H9 (cell line): ENCODE measurements around the gene ZNF281. TPM values are rescaled to one million over a fixed set of nuclear protein-coding genes. Genes with fewer than 3 reads are reported as not detected.

Source experiments
- DNase-seq: peaks from one replicate; pipeline ENCODE4 v3.0.0-alpha.2; 2017
- H2AFZ ChIP-seq: one replicate; pipeline ENCODE4 v1.6.1; 2013; ENCODE audit warnings: mild to moderate bottlenecking, low read length, control low read depth, moderate library complexity
- H2AK5ac ChIP-seq: 2 replicates; pipeline ENCODE4 v1.6.1; 2013; ENCODE audit warnings: low read length, control low read depth, mixed read lengths; ENCODE audit not compliant: insufficient read length
- H2BK120ac ChIP-seq: one replicate; pipeline ENCODE4 v1.6.1; 2013; ENCODE audit warnings: low read depth, mild to moderate bottlenecking, low read length, control low read depth, inconsistent platforms; ENCODE audit not compliant: poor library complexity, severe bottlenecking
- H2BK12ac ChIP-seq: 2 replicates; pipeline ENCODE4 v1.6.1; 2013; ENCODE audit warnings: low read length, control low read depth, mixed read lengths, low read depth; ENCODE audit not compliant: insufficient read length
- H2BK15ac ChIP-seq: 2 replicates; pipeline ENCODE4 v1.6.1; 2013; ENCODE audit warnings: low read depth, low read length, control low read depth
- H2BK20ac ChIP-seq: one replicate; pipeline ENCODE4 v1.6.1; 2013; ENCODE audit warnings: low read depth, mild to moderate bottlenecking, low read length, control low read depth, inconsistent platforms; ENCODE audit not compliant: poor library complexity, severe bottlenecking
- H2BK5ac ChIP-seq: 2 replicates; pipeline ENCODE4 v1.6.1; 2013; ENCODE audit warnings: low read length, control low read depth, mixed read lengths; ENCODE audit not compliant: insufficient read length
- H3K14ac ChIP-seq: 2 replicates; pipeline ENCODE4 v1.6.1; 2013; ENCODE audit warnings: low read length, control low read depth; ENCODE audit not compliant: insufficient read depth
- H3K18ac ChIP-seq: 2 replicates; pipeline ENCODE4 v1.6.1; 2013; ENCODE audit warnings: low read depth, mild to moderate bottlenecking, mixed read lengths, low read length, control low read depth; ENCODE audit not compliant: insufficient read length
- H3K23ac ChIP-seq: 2 replicates; pipeline ENCODE4 v1.6.1; 2013; ENCODE audit warnings: low read length, control low read depth, mixed read lengths, low read depth; ENCODE audit not compliant: insufficient read length
- H3K23me2 ChIP-seq: 2 replicates; pipeline ENCODE4 v1.6.1; 2013; ENCODE audit warnings: low read depth, mild to moderate bottlenecking, mixed read lengths, low read length, control low read depth; ENCODE audit not compliant: insufficient read length, poor library complexity, severe bottlenecking
- H3K27ac ChIP-seq: 2 replicates; pipeline ENCODE4 v1.5.1; 2013; ENCODE audit warnings: low read length, control low read depth, mixed read lengths, low read depth; ENCODE audit not compliant: insufficient read length
- H3K27me3 ChIP-seq: 2 replicates; pipeline ENCODE4 v1.6.1; 2013; ENCODE audit warnings: low read length, control low read depth, inconsistent platforms; ENCODE audit not compliant: insufficient read depth
- H3K4ac ChIP-seq: 2 replicates; pipeline ENCODE4 v1.6.1; 2013; ENCODE audit warnings: low read depth, mild to moderate bottlenecking, control low read depth, inconsistent platforms, low read length, moderate library complexity
- H3K4me1 ChIP-seq: 2 replicates; pipeline ENCODE4 v1.6.1; 2013; ENCODE audit warnings: low read length, control low read depth, inconsistent platforms; ENCODE audit not compliant: insufficient read depth
- H3K4me2 ChIP-seq: 2 replicates; pipeline ENCODE4 v1.6.1; 2013; ENCODE audit warnings: low read length, control low read depth, mixed read lengths; ENCODE audit not compliant: insufficient read length, insufficient read depth
- H3K56ac ChIP-seq: 2 replicates; pipeline ENCODE4 v1.6.1; 2013; ENCODE audit warnings: low read depth, mild to moderate bottlenecking, mixed read lengths, low read length, control low read depth; ENCODE audit not compliant: insufficient read length
- H3K79me1 ChIP-seq: 2 replicates; pipeline ENCODE4 v1.6.1; 2013; ENCODE audit warnings: low read depth, mild to moderate bottlenecking, moderate library complexity, low read length, control low read depth, inconsistent platforms; ENCODE audit not compliant: insufficient read depth, poor library complexity, severe bottlenecking
- H3K79me2 ChIP-seq: 2 replicates; pipeline ENCODE4 v1.6.1; 2013; ENCODE audit warnings: low read length, control low read depth, inconsistent platforms; ENCODE audit not compliant: insufficient read depth
- H3K9ac ChIP-seq: 2 replicates; pipeline ENCODE4 v1.6.1; 2013; ENCODE audit warnings: low read length, control low read depth, mixed read lengths; ENCODE audit not compliant: insufficient read length; ENCODE audit errors: extremely low read depth
- H3K9me3 ChIP-seq: one replicate; pipeline ENCODE4 v1.6.1; 2013; ENCODE audit warnings: low read depth, low read length, inconsistent platforms; ENCODE audit not compliant: control insufficient read depth
- H3T11ph ChIP-seq: one replicate; pipeline ENCODE4 v1.6.1; 2013; ENCODE audit warnings: mild to moderate bottlenecking, low read length, control low read depth, inconsistent platforms
- H4K20me1 ChIP-seq: one replicate; pipeline ENCODE4 v1.6.1; 2013; ENCODE audit not compliant: control insufficient read depth, insufficient read length, insufficient read depth
- H4K5ac ChIP-seq: 2 replicates; pipeline ENCODE4 v1.6.1; 2013; ENCODE audit warnings: low read depth, mild to moderate bottlenecking, mixed read lengths, low read length, control low read depth; ENCODE audit not compliant: insufficient read length
- H4K8ac ChIP-seq: replicated peaks from 2 replicates; pipeline ENCODE4 v1.6.1; 2013; ENCODE audit warnings: low read length, control low read depth, mixed read lengths, low read depth; ENCODE audit not compliant: insufficient read length
- H4K91ac ChIP-seq: 2 replicates; pipeline ENCODE4 v1.6.1; 2013; ENCODE audit warnings: low read depth, mild to moderate bottlenecking, moderate library complexity, mixed read lengths, low read length, control low read depth; ENCODE audit not compliant: insufficient read length
- H3K27ac Mint-ChIP-seq, 3 experiments: 2 replicates in 2 of 3; 3 replicates in 1 of 3; pipeline ENCODE4 v1.8.0; 2020 to 2021; ENCODE audit warnings: mixed read lengths in 3 of 3, mild to moderate bottlenecking in 1 of 3, moderate library complexity in 1 of 3
- H3K27me3 Mint-ChIP-seq: 2 replicates; pipeline ENCODE4 v1.8.0; 2021; ENCODE audit warnings: low read depth, mild to moderate bottlenecking, moderate library complexity, mixed read lengths
- H3K36me3 Mint-ChIP-seq, 3 experiments: 2 replicates in 2 of 3; 3 replicates in 1 of 3; pipeline ENCODE4 v1.8.0; 2020 to 2021; ENCODE audit warnings: low read depth in 3 of 3, mixed read lengths in 3 of 3; ENCODE audit not compliant: insufficient read depth in 1 of 3
- H3K4me1 Mint-ChIP-seq, 2 experiments: 2 replicates each; pipeline ENCODE4 v1.8.0; 2020; ENCODE audit warnings: mixed read lengths in 2 of 2
- H3K4me3 Mint-ChIP-seq, 2 experiments: 2 replicates in 1 of 2; 3 replicates in 1 of 2; pipeline ENCODE4 v1.8.0; 2020 to 2021; ENCODE audit warnings: mild to moderate bottlenecking in 2 of 2, mixed read lengths in 2 of 2, moderate library complexity in 1 of 2
- H3K9me3 Mint-ChIP-seq, 2 experiments: 2 replicates in 1 of 2; 3 replicates in 1 of 2; pipeline ENCODE4 v1.8.0; 2020; ENCODE audit warnings: mild to moderate bottlenecking in 2 of 2, mixed read lengths in 2 of 2, moderate library complexity in 1 of 2
- CTCF ChIP-seq: fragments of 200-600 bp; sonication (generic); conservative IDR thresholded peaks from 3 replicates; pipeline ENCODE4 v1.8.0; 2021; ENCODE audit warnings: antibody characterized with exemption, mild to moderate bottlenecking
- WGBS: extraction: QIAGEN DNeasy Blood & Tissue Kit; methylation state at CpG from one replicate; pipeline ENCODE4 v1.1.7; 2013; ENCODE audit warnings: missing lambda C conversion rate, low lambda C conversion rate, mixed read lengths; ENCODE audit not compliant: insufficient read length; ENCODE audit errors: extremely low coverage; 5-methylcytosine and 5-hydroxymethylcytosine counted together
- total RNA-seq: library from RNA; stranded (reverse); gene quantifications from 2 replicates; pipeline ENCODE4 v1.2.1, GENCODE V29; 2021

Gene ZNF281
- total RNA-seq, 1 experiment from 2014 or later = 75.2 TPM

GRCh38 chr1:200423235-200423634 lies 13.4 kb upstream of the ZNF281 start:
- WGBS = no CpG with 5 or more reads among the region's 6 CpGs
- Histone ChIP-seq H2BK15ac (no peak overlapping the region), H3K79me2 (peaks cover 3% of the 10 kb centered on the region; the same call in 1 of the 2 replicates), H3K27ac (no peak overlapping the region), H2BK120ac (no peak overlapping the region), H3K4me2 (no peak overlapping the region), H3K4me1 (no peaks in the 10 kb centered on the region), H4K8ac (no peak overlapping the region), H3K9me3 (no peaks in the 10 kb centered on the region), H3K18ac (no peak overlapping the region), H3K27me3 (no peaks in the 10 kb centered on the region), H3K79me1 (peaks cover 11% of the 10 kb centered on the region), H3K56ac (no peak overlapping the region), H3K4ac (no peak overlapping the region), H2BK12ac (no peak overlapping the region), H3K14ac (no peak overlapping the region), H3K9ac (no peak overlapping the region), H2AK5ac (no peak overlapping the region), H4K5ac (no peak overlapping the region), H4K91ac (no peak overlapping the region), H3T11ph (no peak overlapping the region), H3K23me2 (no peaks in the 10 kb centered on the region), H3K23ac (no peak overlapping the region), H4K20me1 (no peaks in the 10 kb centered on the region), H2BK5ac (no peak overlapping the region), H2AFZ (no peak overlapping the region), H2BK20ac (no peak overlapping the region)
- TF ChIP-seq CTCF = no peak
- no peak for DNase-seq
- peaks cover 7 to 8% of the 10 kb centered on the region in 2 experiments; a peak in 3 of 4 replicates for H3K4me1 Mint-ChIP-seq
- peak overlapping the region in 1 of 3 experiments; percentile 35; a peak in 2 of 7 replicates for H3K27ac Mint-ChIP-seq
- H3K9me3 Mint-ChIP-seq = no peaks in the 10 kb centered on the region
- peaks cover 23 to 30% (median 24%) of the 10 kb centered on the region in 3 experiments; a peak in 6 of 7 replicates for H3K36me3 Mint-ChIP-seq
- H3K27me3 Mint-ChIP-seq = no peaks in the 10 kb centered on the region
- H3K4me3 Mint-ChIP-seq = no peak overlapping the region
